GM18502 (cell line): ENCODE data around the gene PPP1CB.
A peak's percentile ranks its signal among the peaks of the same experiment; 100 is the strongest.
"Not testable (repeated sequence)": the region's sequence is repeated elsewhere in the genome, so short reads cannot be mapped to it uniquely, and the experiment has no call there.

Experiments
- ATAC-seq: cut with Tn5 transposase; IDR thresholded peaks from one replicate; pipeline ENCODE4 v1.9.1; 2021; ENCODE audit warnings: mild to moderate bottlenecking; ENCODE audit not compliant: unreplicated experiment, poor library complexity

The PPP1CB gene

GRCh38 chr2:28768952-28769351 is 17.3 kb downstream of the PPP1CB start:
- no peak for ATAC-seq

- no peak for ATAC-seq
Observed at GRCh38 chr2:28772351-28772750, 20.7 kb downstream of the PPP1CB start.

- ATAC-seq: no peak
Observed at GRCh38 chr2:28776471-28776870, 24.8 kb downstream of the PPP1CB start.

- ATAC-seq: no peak
Observed at GRCh38 chr2:28778392-28778791, 26.8 kb downstream of the PPP1CB start.

- no peak for ATAC-seq
Observed at GRCh38 chr2:28779001-28779400, 27.4 kb downstream of the PPP1CB start.

- ATAC-seq: no peak
Observed at GRCh38 chr2:28780496-28780895, 28.9 kb downstream of the PPP1CB start.

- ATAC-seq: no peak
Observed at GRCh38 chr2:28782423-28782822, 30.8 kb downstream of the PPP1CB start.

- not testable (repeated sequence) for ATAC-seq
Observed at GRCh38 chr2:28784570-28784969, 32.9 kb downstream of the PPP1CB start.

- no peak for ATAC-seq
Observed at GRCh38 chr2:28796620-28797019, 45.0 kb downstream of the PPP1CB start.

- no peak for ATAC-seq
Observed at GRCh38 chr2:28801726-28802125, 50.1 kb downstream of the PPP1CB start.

- ATAC-seq: no peak
Observed at GRCh38 chr2:28802975-28803429, 51.4 kb downstream of the PPP1CB start.

- ATAC-seq: no peak
Observed at GRCh38 chr2:28809927-28810326, 58.3 kb downstream of the PPP1CB start.

- peak; percentile 86 for ATAC-seq
Observed at GRCh38 chr2:28810384-28811285, 59.0 kb downstream of the PPP1CB start, which contains the start of gene SPDYA. Gene SPDYA (plus strand): TSS chr2:28810834. CDS start chr2:28816015, 5,181 bp downstream.

GRCh38 chr2:28818053-28818452 is 66.4 kb downstream of the PPP1CB start:
- no peak for ATAC-seq

GRCh38 chr2:28821295-28821958 is 69.8 kb downstream of the PPP1CB start:
- ATAC-seq: no peak

- ATAC-seq: no peak
Observed at GRCh38 chr2:28822036-28822435, 70.4 kb downstream of the PPP1CB start.

GRCh38 chr2:28824207-28824606 is 72.6 kb downstream of the PPP1CB start:
- no peak for ATAC-seq

GRCh38 chr2:28824870-28825269 is 73.2 kb downstream of the PPP1CB start:
- no peak for ATAC-seq

GRCh38 chr2:28828382-28828781 is 76.8 kb downstream of the PPP1CB start:
- ATAC-seq: no peak

- ATAC-seq: no peak
Observed at GRCh38 chr2:28833740-28834470, 82.3 kb downstream of the PPP1CB start.

- ATAC-seq: no peak
Observed at GRCh38 chr2:28835781-28836180, 84.2 kb downstream of the PPP1CB start.
